ENCODE measurements around the gene SLC2A2.

DNA sequence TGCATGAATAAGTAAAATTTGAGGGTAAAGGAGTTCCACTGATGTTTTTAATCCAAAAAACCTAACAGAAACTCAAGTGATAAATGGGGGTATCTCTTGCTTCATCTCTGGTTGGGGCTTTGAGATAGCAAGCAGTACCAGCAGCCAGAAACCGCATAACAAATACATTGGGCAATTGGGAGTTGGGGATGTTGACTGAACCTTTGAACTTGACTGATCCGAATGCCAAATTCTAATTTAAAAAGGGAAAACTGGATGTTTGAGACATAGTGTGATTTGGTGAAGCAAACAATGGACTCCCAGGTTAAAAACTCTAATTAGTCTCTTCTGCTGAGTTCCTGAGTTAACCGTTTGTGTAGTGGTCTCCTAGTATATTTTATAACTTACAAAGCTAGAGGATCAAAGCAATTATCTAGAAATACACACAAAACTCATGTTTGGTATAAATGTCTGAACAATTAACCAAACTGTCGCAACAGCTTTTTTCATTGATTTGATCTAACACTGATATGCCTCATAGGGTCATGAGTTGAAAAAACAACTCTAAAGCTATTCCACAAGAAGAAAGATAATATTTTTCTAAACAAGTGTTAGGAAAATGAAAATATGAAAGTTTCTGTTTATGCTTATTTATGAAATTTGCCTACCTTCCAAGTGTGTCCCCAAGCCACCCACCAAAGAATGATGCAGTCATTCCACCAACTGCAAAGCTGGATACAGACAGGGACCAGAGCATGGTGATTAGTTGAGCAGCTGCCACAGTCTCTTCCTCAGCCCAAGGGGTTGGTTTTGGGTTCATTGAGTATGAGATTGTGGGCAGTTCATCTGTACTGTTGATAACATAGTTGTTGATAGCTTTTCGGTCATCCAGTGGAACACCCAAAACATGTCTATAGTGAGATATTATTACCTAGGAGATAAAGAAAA, 12.4 kb downstream of the SLC2A2 start:
- TF ChIP-seq, protein P1, sequence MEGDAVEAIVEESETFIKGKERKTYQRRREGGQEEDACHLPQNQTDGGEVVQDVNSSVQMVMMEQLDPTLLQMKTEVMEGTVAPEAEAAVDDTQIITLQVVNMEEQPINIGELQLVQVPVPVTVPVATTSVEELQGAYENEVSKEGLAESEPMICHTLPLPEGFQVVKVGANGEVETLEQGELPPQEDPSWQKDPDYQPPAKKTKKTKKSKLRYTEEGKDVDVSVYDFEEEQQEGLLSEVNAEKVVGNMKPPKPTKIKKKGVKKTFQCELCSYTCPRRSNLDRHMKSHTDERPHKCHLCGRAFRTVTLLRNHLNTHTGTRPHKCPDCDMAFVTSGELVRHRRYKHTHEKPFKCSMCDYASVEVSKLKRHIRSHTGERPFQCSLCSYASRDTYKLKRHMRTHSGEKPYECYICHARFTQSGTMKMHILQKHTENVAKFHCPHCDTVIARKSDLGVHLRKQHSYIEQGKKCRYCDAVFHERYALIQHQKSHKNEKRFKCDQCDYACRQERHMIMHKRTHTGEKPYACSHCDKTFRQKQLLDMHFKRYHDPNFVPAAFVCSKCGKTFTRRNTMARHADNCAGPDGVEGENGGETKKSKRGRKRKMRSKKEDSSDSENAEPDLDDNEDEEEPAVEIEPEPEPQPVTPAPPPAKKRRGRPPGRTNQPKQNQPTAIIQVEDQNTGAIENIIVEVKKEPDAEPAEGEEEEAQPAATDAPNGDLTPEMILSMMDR (IDR thresholded peaks at IDR 0.05; ENCODE audit: low read depth, low read length) = no peak
- TF ChIP-seq EZH2phosphoT487 (IDR thresholded peaks at IDR 0.05; ENCODE audit: low read depth) = no peak

Data from OCI-LY3 (cell line).